ENCODE results near the gene RAB17.
"Not testable (repeated sequence)": the region's sequence is repeated elsewhere in the genome, so short reads cannot be mapped to it uniquely, and the experiment has no call there.

The RAB17 gene

DNA sequence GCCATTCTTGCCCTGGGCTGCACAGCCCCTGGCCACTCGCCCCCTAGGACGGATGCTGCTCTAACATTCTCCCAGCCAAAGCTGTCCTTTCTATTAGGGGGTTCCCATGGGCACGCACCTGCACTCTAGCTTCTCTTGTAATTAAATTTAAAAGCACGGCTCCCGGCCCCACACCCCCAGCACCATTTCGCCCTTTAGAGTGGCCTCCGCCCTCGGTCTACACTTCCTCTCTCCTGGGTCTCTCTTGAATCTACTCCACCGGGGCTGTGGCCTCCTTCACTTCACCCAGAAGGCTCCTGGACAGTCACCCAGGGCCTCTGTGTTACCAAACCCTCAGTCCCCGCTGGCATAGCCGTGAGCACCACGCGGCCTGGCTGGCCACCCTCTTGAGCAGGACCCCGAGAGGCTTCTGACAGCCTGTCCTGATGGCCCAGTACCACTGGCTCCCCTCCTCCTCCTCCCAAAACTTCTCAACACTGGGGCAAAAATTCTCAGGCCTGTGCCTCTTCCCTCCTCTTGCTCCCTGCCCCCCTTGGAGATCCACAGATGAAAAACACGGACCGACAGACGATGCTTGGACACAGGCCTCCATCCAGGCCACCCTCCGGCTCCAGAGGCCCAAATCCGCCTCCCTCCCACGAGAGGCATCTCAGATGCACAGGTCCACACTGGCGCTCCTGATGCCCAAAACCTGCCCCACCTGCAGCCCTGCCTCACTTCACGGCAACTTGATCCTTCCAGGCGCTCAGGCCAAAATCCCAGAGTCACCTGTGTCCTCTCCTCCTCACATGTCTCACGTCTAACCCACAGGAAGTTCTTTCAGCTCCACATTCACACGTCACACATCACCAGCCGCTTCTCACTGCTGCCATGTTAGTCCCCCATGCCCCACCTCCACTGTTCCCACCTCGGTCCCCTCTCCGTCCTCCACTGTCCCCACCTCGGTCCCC is 6.9 kb upstream of the RAB17 start:
- in situ Hi-C loops (cut with MboI; ENCODE audit: low sequenced_read_pairs, unreplicated experiment) = no loop called here
- TF ChIP-seq, protein P1, sequence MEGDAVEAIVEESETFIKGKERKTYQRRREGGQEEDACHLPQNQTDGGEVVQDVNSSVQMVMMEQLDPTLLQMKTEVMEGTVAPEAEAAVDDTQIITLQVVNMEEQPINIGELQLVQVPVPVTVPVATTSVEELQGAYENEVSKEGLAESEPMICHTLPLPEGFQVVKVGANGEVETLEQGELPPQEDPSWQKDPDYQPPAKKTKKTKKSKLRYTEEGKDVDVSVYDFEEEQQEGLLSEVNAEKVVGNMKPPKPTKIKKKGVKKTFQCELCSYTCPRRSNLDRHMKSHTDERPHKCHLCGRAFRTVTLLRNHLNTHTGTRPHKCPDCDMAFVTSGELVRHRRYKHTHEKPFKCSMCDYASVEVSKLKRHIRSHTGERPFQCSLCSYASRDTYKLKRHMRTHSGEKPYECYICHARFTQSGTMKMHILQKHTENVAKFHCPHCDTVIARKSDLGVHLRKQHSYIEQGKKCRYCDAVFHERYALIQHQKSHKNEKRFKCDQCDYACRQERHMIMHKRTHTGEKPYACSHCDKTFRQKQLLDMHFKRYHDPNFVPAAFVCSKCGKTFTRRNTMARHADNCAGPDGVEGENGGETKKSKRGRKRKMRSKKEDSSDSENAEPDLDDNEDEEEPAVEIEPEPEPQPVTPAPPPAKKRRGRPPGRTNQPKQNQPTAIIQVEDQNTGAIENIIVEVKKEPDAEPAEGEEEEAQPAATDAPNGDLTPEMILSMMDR (IDR thresholded peaks at IDR 0.05; ENCODE audit: borderline replicate concordance, control extremely low read depth, extremely low read depth, insufficient read depth, missing control alignments) = no peak
- no peak for DNase-seq (ENCODE audit: low spot score)

DNA sequence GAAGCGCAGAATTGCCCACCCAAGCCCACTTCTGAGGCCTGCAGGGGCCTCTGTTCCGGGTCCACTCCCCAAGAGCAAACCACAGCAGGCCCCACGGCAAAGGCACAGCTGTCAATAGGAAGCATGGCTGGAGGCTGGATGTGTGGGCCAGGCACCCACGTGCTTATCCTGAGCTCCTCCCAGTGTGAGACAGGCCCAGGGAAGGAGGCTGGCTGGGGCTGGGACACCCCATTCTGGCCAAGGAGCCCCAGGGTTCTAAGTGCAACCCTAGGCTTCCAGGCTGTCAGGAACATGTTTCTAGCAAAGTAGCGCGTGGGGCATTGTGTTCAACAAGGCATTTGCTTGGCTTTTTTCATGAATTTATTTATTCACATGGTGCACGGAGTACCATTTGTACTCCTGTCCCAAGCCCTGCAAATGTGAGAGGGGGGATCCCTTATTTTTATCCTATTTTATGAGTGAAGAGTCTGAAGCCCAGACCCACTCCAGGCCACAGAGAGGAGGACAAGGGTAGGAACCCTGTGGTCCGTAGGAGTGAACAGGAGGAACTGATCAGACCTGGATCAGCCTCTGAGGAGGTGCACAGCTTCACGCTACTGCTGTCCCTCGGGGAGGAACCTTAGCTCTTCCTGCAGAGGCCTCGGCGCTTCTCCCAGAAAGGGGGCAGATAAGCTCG is 6.1 kb upstream of the RAB17 start:
- in situ Hi-C loops (cut with MboI; ENCODE audit: low sequenced_read_pairs, unreplicated experiment) = no loop called here
- TF ChIP-seq, protein P1 (IDR thresholded peaks at IDR 0.05; ENCODE audit: borderline replicate concordance, control extremely low read depth, extremely low read depth, insufficient read depth, missing control alignments) = no peak
- DNase-seq (ENCODE audit: low spot score) = no peak

DNA sequence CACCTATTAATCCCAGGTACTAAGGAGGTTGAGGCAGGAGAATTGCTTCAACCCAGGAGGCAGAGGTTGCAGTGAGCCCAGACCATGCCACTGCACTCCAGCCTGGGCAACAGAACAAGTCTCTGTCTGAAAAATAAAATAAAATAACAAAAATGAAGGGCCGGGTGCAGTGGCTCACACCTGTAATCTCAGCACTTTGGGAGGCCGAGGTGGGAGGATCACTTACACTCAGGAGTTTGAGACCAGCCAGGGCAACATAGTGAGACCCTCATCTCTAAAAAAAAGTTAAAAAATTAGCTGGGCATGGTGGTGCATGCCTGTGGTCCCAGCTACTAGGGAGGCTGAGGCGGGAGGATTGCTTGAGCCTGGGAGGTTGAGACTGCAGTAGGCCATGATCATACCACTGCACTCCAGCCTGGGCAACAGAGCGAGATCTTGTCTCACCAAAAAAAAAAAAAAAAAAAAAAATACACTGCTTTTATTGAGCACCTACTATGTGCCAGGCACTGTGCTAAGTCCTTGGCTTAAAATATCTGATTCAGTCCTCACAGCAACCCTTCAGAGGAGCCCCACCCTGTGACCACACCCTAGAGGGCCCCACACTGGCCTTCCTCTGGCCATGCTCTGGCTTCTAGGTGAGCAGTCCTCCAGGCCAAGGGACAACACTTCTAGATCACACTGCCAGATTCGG is 5.4 kb upstream of the RAB17 start:
- DNase-seq (ENCODE audit: low spot score); in situ Hi-C loops (cut with MboI; ENCODE audit: low sequenced_read_pairs, unreplicated experiment): not testable (repeated sequence)

DNA sequence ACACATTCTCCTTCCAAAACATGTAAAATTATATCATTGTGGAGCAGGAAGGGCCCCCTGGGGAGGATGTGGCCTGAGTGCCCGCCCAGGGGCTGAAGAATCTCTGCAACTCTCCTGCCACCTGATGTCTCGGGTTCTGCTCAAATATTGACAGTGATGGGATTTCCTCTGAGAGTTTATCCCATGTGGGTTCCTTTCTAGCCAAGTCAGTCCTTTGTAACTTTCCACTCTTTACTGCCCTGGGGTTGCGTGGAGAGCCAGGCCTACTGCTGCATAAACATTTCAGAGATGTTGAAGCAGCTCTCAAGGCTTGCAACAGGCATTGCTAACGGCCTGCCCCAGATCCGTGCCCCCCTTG is 4.0 kb upstream of the RAB17 start:
- TF ChIP-seq, protein P1 (IDR thresholded peaks at IDR 0.05; ENCODE audit: borderline replicate concordance, control extremely low read depth, extremely low read depth, insufficient read depth, missing control alignments) = no peak
- in situ Hi-C loops (cut with MboI; ENCODE audit: low sequenced_read_pairs, unreplicated experiment) = no loop called here
- DNase-seq (ENCODE audit: low spot score) = no peak

DNA sequence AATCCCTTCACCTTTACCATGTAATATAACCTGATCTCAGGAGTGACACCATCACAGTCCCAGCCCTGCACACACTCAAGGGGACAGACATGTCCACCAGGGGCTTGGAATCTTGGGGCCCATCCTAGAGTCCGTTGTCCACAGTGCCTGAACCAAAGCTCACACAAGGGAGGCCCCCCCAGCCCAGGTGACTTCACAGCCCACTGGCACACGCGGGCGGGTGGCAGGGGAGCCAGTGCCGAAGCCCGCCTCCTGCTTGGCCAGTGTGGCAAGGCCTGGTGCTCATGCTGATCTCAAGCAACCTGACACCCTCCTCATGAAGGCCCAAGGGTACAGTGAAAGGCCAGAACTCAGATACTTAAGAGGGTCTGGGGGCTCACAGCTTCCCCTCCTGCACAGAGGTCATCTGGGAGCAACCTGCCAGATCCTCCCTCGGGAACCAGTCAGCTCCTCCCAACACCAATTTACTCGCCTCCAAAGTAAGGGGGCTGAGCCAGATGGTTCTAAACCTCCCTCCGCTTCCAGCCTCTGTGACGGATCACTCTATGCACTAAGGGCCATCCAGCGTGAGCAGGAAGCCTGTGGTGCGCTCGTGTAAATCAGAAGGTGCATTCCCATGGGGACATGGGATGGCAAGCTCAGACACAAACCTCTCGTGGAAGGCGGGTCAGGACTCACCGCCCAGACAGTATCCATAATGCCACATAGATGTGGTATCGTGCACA is 3.2 kb upstream of the RAB17 start:
- TF ChIP-seq, protein P1 (IDR thresholded peaks at IDR 0.05; ENCODE audit: borderline replicate concordance, control extremely low read depth, extremely low read depth, insufficient read depth, missing control alignments) = no peak
- no peak for DNase-seq (ENCODE audit: low spot score)
- in situ Hi-C loops (cut with MboI; ENCODE audit: low sequenced_read_pairs, unreplicated experiment) = no loop called here

DNA sequence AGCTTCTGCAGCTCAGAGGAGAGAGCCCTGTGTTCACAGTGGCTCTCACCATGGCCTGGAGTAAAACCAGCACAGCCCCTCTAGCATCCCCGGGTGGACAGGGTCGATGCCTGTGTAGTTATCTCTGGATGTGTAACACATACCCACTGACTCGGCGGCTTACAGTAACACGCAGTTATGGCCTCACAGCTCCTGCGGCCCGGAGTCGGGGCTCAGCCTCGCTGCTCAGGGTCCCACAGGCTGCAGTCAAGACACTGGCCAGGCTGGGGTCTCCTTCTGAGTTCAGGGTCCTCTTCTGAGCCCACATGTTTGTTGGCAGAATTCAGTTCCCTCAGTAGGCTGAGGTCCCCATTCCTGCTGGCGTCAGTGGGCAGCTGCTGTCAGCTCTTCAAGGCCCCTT is 2.5 kb upstream of the RAB17 start:
- in situ Hi-C loops (cut with MboI; ENCODE audit: low sequenced_read_pairs, unreplicated experiment) = no loop called here
- DNase-seq (ENCODE audit: low spot score) = no peak
- TF ChIP-seq, protein P1 (IDR thresholded peaks at IDR 0.05; ENCODE audit: borderline replicate concordance, control extremely low read depth, extremely low read depth, insufficient read depth, missing control alignments) = no peak

All from GM13976 (cell line).